Measurements from ENCODE around the gene EIF2AK3.
"Not testable (repeated sequence)": the region's sequence is repeated elsewhere in the genome, so short reads cannot be mapped to it uniquely, and the experiment has no call there.

EIF2AK3 gene

DNA sequence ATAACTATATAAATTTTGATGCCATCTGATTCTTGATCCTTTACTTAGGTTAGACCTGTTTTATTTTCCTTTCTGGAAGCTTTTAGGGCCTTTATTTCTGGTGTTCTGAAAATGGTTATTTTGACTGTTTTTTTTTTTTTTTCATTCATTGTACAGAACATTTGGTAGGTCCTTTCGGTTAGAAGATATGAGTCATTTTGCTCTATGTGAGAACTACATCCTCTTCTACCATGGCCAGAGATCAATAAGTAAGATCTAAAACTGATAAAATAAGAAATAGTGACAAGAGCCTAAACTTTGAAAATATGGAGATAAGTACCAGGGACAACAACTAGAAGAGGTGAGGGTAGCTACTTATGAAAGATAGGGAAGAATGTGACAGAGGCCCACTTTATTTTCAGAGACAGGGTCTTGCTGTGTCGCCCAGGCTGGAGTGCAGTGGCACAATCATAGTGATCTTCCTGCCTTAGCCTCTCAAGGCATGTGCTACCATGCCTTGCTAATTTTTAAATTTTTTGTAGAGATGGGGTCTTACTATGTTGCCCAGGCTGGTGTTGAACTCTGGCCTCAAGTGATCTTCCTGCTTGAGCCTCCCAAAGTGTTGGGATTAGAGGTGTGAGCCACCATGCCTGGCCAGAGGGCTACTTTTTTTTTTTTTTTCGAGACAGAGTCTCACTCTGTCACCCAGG, 66.5 kb downstream of the EIF2AK3 start:
- TF ChIP-seq, protein P1, sequence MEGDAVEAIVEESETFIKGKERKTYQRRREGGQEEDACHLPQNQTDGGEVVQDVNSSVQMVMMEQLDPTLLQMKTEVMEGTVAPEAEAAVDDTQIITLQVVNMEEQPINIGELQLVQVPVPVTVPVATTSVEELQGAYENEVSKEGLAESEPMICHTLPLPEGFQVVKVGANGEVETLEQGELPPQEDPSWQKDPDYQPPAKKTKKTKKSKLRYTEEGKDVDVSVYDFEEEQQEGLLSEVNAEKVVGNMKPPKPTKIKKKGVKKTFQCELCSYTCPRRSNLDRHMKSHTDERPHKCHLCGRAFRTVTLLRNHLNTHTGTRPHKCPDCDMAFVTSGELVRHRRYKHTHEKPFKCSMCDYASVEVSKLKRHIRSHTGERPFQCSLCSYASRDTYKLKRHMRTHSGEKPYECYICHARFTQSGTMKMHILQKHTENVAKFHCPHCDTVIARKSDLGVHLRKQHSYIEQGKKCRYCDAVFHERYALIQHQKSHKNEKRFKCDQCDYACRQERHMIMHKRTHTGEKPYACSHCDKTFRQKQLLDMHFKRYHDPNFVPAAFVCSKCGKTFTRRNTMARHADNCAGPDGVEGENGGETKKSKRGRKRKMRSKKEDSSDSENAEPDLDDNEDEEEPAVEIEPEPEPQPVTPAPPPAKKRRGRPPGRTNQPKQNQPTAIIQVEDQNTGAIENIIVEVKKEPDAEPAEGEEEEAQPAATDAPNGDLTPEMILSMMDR (IDR thresholded peaks at IDR 0.05; ENCODE audit: low read depth, low read length), result no peak
- no peak overlapping the region for H3K4me3 ChIP-seq (ENCODE audit: low read depth, low read length)

DNA sequence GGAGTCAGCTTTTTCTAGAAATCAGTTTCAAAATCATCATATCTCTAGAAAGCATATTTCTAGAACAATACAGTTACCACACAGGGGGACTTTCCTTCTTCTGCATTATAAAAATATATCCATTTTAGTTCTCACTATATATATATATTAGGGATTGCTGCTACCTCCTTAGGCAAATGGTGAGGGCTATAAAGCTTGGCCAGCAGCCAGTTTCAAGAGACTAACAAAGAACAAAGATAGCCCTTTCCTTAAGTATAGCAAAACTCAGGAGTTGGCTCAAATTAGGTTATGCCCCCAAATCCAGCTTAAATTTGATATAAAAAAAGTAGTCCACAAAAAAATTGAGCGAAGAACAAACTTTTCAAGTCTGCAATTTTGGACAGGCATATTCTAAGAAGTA, 70.0 kb downstream of the EIF2AK3 start:
- TF ChIP-seq, protein P1 (IDR thresholded peaks at IDR 0.05; ENCODE audit: low read depth, low read length), result no peak
- no peak overlapping the region for H3K4me3 ChIP-seq (ENCODE audit: low read depth, low read length)

DNA sequence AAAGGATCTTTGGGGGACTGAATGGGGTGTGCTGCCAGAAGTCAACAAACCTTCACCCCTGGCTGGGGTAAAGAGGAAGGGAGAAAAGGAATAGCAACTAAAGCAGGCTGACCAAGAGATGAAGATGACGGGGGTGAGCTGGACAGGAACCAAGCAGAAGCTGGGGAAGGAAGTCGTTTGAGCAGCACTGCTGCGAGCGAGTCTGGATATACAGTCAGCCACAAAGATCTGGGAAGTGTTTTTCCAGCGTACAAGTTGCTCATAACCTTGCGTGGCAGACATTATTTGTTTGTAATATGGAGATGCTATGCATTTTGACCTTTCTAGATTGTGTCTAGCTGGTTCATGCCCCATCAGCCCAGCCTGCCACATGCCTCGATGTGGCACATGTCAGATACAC, 71.2 kb downstream of the EIF2AK3 start:
- TF ChIP-seq, protein P1 (IDR thresholded peaks at IDR 0.05; ENCODE audit: low read depth, low read length), result no peak
- no peak overlapping the region for H3K4me3 ChIP-seq (ENCODE audit: low read depth, low read length)

DNA sequence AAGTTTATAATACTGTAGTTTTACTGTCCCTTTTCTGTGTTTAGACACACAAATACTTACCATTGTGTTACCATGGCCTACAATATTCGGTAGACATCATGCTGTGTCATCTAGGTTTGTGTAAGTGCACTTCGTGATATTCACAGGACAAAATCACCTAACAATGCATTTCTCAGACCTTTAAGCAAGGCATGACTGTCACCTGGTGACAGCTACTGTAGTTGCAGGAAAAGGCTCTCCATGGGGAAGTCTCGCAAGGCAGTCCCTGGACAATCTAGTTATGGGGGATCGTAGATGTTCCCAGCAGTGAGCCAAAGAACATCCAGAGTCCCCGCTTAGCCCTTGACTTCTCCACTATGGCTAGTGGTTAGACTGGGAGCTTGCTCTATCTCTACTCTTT, 73.1 kb downstream of the EIF2AK3 start:
- no peak overlapping the region for H3K4me3 ChIP-seq (ENCODE audit: low read depth, low read length)
- TF ChIP-seq, protein P1 (IDR thresholded peaks at IDR 0.05; ENCODE audit: low read depth, low read length), result no peak

DNA sequence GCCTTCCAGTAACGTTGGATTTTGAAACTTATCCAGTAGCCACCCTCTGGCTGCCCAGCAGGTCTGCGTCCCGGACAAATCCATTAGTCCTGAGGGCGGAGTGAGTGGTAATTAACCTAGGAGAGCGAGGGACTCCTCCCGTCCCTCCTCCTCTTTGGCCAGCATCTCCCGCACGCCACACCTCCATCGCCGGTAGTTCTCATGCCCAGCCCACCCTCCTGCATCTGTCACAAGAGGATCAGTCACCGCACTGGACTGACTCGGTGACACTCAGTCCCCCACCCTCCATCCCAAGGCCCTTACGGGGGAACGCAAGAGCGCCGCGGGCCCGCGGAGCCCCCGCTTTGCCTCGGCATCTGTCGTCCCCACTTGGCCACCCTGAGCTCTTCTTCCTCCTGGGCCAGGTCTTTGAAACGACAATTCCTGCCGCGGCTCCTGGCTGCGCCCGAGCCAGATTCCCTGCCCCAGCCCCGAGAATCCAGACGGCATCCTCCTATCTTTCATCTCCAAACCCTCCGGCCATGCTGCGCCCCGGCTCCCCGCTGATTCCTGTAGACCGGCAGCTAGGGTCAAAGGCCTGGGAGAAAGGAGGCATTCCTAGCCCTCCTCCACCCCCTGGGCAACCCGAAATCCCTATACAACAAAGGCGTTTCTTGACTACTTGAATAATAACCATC, 77.5 kb downstream of the EIF2AK3 start:
- H3K4me3 ChIP-seq (ENCODE audit: low read depth, low read length), result no peak overlapping the region
- TF ChIP-seq, protein P1 (IDR thresholded peaks at IDR 0.05; ENCODE audit: low read depth, low read length), result no peak

DNA sequence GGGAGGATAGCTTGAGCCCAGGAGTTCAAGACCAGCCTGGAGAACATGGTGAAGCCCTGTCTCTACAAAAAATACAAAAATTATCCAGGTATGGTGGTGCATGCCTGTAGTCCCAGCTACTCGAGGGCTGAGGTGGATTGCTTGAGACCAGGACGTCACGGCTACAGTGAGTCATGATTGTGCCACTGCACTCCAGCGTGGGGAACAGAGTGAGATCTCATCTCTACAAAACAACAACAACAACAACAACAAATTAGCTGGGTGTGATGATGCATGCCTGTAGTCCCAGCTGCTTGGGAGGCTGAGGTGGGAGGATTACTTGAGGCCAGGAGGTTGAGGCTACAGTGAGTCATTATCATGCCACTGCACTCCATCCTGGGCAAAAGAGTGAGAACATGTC, 81.0 kb downstream of the EIF2AK3 start:
- H3K4me3 ChIP-seq (ENCODE audit: low read depth, low read length), result not testable (repeated sequence)

DNA sequence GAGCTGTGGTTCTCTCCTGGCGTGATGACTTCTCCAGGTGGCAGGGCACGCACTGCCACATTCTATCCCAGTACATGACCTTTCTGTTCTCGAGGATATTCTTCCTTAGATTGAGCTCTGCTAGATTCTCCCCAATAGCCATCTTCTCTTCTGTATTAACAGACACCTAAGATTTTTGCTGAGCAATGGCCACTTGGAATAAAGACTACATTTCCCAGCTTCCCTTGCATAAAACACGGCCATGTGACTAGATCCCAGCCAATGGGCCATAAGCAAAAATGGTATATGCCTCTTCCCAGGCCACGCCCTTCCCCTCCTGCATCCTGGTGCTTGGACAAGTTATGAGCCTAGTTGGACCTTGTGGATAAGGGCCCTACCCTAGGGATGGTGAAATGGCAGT, 82.1 kb downstream of the EIF2AK3 start:
- TF ChIP-seq, protein P1 (IDR thresholded peaks at IDR 0.05; ENCODE audit: low read depth, low read length), result no peak

More for the DNA sequence above, 82.1 kb downstream of the EIF2AK3 start:
- H3K4me3 ChIP-seq (ENCODE audit: low read depth, low read length), result no peak overlapping the region

Data from WI38 (cell line).